Right lung (tissue), 5 donors: ENCODE data around the gene RPLP2. TPM values are rescaled to one million over a fixed set of nuclear protein-coding genes. Genes with fewer than 3 reads are reported as not detected.

Experiments used
- DNase-seq, 2 donors: peaks; one replicate each; pipeline ENCODE4 v3.0.0-alpha.2; 2013
- polyA plus RNA-seq, 5 donors: library from polyadenylated mRNA; unstranded; fragments of 120-200 nt; gene quantifications; one replicate each; pipeline versions ENCODE4 v1.2.1 to v1.2.3, GENCODE V29; 2013; ENCODE audit warnings: inconsistent platforms in 1 of 5, low replicate concordance in 1 of 5; ENCODE audit not compliant: insufficient read length in 5 of 5, insufficient read depth in 1 of 5

Gene RPLP2
- polyA plus RNA-seq, 5 donors, result 1,010 to 1,715 (median 1,239) TPM

DNA sequence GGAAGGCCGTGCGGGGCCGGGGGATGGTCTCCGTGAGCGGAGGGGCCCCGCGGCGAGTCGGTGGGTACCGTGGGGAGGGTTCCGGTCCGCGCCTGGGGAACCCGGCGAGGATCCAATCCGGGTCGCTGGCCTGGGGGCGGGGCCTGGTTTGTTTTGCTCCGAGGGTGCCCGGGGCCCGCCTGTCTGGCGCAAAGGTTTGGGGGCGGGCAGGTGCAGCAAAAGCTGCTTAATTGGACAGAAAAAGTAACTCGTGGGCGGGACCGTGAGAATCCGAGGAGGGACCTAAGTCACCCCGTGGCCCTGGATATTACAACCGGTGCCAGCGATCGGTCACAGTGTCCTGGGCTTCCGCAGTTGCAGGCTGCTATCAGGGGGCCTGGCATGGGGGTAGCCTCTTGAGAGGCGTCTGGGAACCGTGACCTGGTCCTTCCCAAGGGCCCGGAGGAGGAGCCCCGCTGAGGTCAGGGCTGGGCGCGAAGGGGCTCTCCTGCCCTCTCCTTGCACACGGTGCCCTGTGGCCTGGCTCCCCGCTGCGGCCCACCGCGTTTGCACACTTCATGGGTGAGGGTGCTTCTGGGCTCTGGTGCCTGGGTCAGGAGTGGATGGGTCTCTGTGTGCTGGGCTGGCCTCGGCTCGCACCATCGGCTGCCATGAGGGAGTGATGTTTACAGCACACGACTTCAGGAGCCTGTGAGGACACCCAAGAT is 10.3 kb downstream of the RPLP2 start:
- DNase-seq, result no peak

DNA sequence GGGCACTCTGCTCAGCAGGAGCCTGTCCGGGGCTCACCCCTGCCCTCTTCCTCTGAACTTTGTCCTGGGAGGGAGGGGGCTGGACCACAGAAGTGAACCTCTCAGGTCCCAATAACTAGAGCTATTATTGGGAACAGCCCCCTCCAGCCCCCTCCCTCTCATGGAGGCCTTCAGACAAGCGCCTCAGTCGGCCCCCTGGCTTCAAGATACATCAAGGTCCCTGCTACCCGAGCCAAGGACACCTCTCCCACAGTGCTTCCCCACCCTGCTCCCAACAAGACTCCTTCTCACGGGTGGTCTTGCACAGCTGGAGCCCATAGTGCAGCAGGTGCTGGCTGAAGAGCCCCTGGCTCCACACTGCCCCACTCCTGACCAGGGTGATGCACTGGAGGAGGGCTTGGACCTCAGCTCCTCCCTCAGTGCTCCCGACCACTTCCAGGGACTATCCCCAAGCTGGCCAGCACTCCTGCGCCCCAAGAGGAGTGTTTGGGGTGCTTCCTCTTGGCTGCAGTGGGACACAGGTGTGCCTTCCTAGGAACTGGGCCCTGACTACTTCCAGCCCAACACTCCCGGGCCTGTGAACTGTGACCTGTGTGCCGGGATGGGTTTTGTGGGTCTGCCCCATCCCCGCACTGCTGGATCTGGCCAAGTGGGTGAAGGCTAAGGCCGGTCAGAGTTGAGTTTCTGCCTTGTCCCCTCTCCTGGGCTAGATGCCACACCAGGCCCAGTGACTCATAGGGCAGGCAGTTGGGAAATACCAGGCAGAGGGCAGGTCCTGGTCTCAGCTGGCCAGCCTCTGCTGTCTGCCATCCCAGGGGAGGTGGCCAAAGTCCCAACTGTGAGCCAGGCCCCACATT is 11.1 kb downstream of the RPLP2 start:
- no peak for DNase-seq

DNA sequence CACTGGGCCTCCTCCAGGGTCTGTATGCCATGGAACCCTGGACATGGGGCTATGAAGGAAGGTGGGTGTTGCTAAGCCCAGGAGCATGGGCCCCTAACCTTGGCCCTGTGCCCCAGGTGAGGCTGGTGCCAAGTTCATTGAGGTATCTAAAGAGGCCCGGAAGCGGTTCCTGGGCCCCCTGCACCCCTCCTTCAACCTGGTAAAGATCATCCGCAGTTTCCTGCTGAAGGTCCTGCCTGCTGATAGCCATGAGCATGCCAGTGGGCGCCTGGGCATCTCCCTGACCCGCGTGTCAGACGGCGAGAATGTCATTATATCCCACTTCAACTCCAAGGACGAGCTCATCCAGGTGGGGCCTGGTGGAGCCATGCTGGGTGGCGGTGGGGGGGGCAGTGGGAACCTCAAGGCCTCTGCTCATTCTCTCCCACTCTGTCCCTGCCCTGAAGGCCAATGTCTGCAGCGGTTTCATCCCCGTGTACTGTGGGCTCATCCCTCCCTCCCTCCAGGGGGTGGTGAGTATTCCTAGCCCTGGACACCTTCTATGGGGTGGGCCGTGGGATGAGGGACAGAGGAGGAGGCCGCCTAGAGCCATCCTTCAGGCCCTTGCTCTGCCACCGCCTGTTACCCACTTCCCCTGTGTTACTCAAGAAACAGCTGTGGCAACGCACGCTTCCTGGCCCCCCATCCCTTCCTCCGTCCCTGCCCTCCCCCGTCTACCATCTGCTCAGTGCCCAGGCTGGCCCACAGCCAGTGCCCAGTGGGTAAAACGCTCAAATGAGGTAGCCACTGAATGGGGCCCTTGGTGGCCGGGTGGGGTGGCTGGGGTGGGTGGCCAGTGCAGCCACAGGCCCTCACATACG is 12.0 kb downstream of the RPLP2 start:
- no peak for DNase-seq

DNA sequence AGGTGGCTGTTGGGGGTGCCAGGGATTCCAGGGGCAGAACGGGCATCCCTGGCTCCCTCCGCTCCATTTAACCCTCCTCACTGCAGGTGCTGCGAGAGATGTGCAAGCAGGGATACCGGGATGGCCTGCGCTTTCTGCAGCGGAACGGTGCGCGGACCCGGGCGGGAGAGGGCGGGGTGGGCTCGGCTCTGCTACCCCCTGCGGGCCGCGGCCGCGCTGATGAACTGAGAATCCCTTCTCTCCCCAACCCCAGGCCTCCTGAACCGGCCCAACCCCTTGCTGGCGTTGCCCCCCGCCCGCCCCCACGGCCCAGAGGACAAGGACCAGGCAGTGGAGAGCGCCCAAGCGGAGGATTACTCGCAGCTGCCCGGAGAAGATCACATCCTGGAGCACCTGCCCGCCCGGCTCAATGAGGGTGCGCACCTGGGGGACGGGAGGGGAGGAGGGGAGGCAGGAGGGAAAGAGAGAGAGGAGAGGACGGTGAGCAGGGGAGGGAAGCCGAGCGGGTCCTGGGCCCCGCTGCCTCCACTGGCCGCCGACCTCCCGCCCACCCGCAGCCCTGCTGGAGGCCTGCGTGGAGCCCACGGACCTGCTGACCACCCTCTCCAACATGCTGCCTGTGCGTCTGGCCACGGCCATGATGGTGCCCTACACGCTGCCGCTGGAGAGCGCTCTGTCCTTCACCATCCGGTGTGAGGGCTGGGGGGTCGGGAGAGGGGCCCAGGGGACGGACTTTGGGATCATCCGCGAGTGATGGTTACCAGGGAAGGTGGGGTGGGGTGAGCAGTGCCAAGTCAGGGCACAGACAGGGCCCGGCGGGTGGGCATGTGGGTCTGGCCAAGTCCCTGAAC is 13.9 kb downstream of the RPLP2 start:
- DNase-seq, result no peak

GRCh38 chr11:824292-824880 is 14.6 kb downstream of the RPLP2 start:
- DNase-seq, result no peak

GRCh38 chr11:824942-825341 is 15.2 kb downstream of the RPLP2 start:
- DNase-seq, result no peak

DNA sequence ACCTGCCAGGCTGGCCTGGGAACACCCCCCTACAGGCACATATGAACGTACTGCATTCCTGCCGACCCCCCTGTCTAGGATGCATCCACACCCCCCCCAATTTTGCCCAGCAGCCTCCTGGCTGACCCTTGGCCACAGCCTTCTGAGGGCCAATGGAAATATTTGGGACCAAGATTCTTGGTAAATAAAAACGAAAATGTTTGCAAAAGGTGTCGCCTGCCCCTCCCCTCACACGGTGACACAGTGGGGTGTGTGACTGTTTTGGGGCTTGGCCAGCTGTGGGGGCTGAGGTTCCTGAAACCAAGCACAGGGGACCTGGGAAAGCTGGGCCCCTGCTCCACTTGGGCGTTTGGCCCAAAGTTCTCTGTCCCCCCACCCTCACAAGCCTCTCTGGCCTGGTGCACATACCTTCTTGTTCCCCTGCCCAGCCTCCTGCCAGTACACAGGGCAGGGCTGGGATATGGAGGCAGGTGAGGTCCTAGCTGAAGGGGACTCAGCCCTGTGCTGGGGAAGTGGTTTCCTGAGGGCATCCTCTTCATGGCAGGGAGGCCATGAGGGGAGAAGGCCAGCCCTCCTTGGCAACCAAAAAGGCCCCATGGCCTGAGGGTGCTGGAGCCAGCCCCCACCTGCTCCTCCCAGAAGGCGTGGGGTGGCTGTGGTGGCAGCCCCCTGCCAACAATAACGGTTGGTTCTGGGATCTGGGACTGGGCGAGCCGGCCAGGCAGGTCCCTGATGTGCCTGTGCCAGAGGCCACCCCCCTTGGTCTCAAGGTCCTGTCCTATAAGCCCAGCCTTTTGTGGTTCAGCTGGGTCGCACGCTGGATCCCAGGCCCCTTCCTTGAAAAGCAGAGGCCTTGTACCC is 15.8 kb downstream of the RPLP2 start:
- DNase-seq, result no peak

DNA sequence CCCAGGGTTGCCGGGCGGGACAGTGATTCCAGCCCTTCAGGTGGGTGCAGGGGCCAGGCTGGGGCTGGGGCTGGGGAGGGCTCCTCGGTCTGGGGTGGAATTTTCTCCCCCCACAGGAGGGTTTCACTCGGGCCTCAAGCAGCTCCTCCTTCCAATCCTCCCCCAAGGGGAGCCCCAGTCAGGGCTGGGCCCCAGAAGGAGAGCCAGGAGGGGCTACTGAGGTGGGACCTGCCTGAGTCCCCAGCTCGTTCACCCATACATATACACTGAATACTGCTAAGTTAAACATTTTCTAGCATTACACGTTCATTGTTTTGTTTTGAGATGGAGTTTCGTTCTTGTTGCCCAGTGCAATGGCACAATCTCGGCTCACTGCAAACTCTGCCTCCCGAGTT is 16.5 kb downstream of the RPLP2 start:
- DNase-seq, result no peak

DNA sequence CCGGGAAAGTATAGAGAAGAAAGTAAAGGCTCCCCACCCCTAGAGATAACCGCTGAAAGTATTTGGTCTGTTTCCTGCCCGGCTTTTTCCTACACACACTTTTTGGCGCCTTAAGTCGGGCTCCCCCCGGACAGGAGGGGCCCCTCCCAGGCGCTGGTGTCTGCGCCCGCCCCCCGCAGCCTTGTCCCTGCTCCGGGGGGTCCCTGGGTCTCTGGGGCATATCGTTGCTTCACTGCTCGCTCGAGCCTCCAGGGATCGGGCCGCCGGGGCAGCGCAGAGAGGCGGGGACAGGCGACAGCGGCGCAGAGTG is 17.0 kb downstream of the RPLP2 start:
- no peak for DNase-seq

GRCh38 chr11:827146-827896 is 17.6 kb downstream of the RPLP2 start:
- DNase-seq, result no peak

- no peak for DNase-seq
Observed at GRCh38 chr11:827897-828192, 18.1 kb downstream of the RPLP2 start, which contains the start of gene CRACR2B. CRACR2B (plus strand) TSS chr11:827919; CDS start chr11:828608, 689 bp downstream.

- no peak for DNase-seq
Observed at GRCh38 chr11:828506-829175, 18.9 kb downstream of the RPLP2 start.

- DNase-seq, result no peak
Observed at GRCh38 chr11:829176-829846, 19.5 kb downstream of the RPLP2 start.

DNA sequence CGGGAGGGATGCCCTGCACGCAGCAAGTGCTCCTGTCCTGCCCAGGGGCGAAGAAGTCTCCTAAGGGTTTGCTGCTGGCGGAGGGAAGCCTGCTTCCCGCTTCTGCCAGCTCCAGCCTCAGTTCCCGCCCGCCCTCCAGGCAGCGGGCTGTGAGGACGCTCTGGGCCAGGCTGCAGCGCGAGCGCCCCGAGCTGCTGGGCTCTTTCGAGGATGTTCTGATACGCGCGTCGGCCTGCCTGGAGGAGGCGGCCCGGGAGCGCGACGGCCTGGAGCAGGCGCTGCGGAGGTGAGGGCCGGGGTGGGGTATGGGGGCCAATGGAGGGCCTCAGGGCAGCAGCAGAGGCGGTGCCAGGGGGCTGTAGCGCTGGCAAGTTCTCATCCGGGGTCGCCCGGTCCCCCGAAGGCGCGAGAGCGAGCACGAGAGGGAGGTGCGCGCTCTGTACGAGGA is 20.1 kb downstream of the RPLP2 start:
- DNase-seq, result no peak

- no peak for DNase-seq
Observed at GRCh38 chr11:830295-831117, 20.7 kb downstream of the RPLP2 start.

- no peak for DNase-seq
Observed at GRCh38 chr11:831118-831864, 21.5 kb downstream of the RPLP2 start.
